A673 (cell line): ENCODE results near the gene TARM1.

Source experiments
- EZH2 ChIP-seq: fragments of 200-600 bp; sonication (generic); IDR thresholded peaks from 2 replicates; pipeline ENCODE4 v1.6.1; 2017; ENCODE audit warnings: borderline replicate concordance, low read depth, mild to moderate bottlenecking, mixed read lengths, antibody characterized with exemption, low read length; ENCODE audit not compliant: poor library complexity, severe bottlenecking
- TF ChIP-seq, protein P1 (sequence below): fragments of 300-800, 200-600 bp; sonication (generic); conservative IDR thresholded peaks from 2 replicates; pipeline ENCODE4 v1.5.1; 2017; ENCODE audit warnings: low read depth, mild to moderate bottlenecking, antibody characterized with exemption, low read length, moderate library complexity, mixed read lengths

DNA sequence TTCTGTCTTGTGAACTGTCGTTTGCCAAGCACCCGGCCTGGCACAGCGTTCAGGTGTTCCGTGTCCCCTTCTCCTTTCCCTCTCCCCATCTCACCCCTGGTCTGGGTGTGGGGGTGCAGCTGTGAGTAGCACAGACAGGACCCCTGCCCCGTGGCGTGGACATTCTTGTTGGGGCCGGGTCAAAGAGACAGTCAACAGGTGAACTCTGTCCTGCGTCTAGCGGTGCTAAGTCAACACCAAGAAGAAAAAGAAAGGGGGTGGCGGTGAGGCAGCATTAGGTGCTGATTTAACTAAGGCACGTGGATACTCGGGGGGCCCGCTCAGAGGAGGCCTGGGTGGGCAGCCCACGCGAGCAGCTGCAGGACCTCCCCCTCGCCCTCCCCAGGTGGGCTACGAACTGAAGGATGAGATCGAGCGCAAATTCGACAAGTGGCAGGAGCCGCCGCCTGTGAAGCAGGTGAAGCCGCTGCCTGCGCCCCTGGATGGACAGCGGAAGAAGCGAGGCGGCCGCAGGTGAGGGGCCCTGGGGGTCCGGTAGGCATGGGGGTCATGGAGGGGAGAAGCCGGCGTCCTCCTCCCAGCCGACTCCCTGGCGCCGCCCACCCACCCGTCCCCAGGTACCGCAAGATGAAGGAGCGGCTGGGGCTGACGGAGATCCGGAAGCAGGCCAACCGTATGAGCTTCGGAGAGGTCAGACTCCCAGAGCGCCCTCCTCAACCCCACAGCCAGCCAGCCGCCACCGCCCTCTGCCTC, 46.7 kb upstream of the TARM1 start:
- TF ChIP-seq, protein P1, sequence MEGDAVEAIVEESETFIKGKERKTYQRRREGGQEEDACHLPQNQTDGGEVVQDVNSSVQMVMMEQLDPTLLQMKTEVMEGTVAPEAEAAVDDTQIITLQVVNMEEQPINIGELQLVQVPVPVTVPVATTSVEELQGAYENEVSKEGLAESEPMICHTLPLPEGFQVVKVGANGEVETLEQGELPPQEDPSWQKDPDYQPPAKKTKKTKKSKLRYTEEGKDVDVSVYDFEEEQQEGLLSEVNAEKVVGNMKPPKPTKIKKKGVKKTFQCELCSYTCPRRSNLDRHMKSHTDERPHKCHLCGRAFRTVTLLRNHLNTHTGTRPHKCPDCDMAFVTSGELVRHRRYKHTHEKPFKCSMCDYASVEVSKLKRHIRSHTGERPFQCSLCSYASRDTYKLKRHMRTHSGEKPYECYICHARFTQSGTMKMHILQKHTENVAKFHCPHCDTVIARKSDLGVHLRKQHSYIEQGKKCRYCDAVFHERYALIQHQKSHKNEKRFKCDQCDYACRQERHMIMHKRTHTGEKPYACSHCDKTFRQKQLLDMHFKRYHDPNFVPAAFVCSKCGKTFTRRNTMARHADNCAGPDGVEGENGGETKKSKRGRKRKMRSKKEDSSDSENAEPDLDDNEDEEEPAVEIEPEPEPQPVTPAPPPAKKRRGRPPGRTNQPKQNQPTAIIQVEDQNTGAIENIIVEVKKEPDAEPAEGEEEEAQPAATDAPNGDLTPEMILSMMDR: no peak
- TF ChIP-seq EZH2: no peak
